Fibroblast of lung (primary cell): Measurements from ENCODE around the gene PAGR1. TPM values are rescaled to one million over a fixed set of nuclear protein-coding genes. Genes with fewer than 3 reads are reported as not detected.
A peak's percentile ranks its signal among the peaks of the same experiment; 100 is the strongest.

Source experiments
- DNase-seq, 2 donors: peaks; one replicate each; pipeline versions ENCODE4 v3.0.0 to v3.0.0-alpha.2; 2010; ENCODE audit warnings: low read depth in 2 of 2
- H2AFZ ChIP-seq: 2 replicates; pipeline ENCODE4 v1.5.1; 2012; ENCODE audit warnings: low read length, control low read depth, inconsistent platforms
- H3K27ac ChIP-seq: 2 replicates; pipeline ENCODE4 v1.5.1; 2011; ENCODE audit warnings: low read length, control low read depth; ENCODE audit not compliant: insufficient read depth
- H3K27me3 ChIP-seq: 2 replicates; pipeline ENCODE4 v1.5.1; 2011; ENCODE audit warnings: mild to moderate bottlenecking, low read length; ENCODE audit not compliant: control insufficient read depth, insufficient read depth
- H3K36me3 ChIP-seq: 2 replicates; pipeline ENCODE4 v1.5.1; 2011; ENCODE audit warnings: low read length; ENCODE audit not compliant: control insufficient read depth, insufficient read depth
- H3K4me1 ChIP-seq: 2 replicates; pipeline ENCODE4 v1.5.1; 2011; ENCODE audit warnings: low read length; ENCODE audit not compliant: control insufficient read depth, insufficient read depth; ENCODE audit errors: extremely low read depth
- H3K4me2 ChIP-seq: 2 replicates; pipeline ENCODE4 v1.5.1; 2011; ENCODE audit warnings: low read length, control low read depth; ENCODE audit not compliant: insufficient read depth; ENCODE audit errors: extremely low read depth
- H3K4me3 ChIP-seq, 4 experiments: fragments of 200-600 bp in 1 of 4; sonication (generic) in 1 of 4; replicated peaks in 1 of 4; 2 replicates each; pipeline ENCODE4 v1.5.1; 2011 to 2016; ENCODE audit warnings: low read length in 4 of 4, low read depth in 3 of 4, mild to moderate bottlenecking in 3 of 4, control low read depth in 2 of 4, inconsistent platforms in 1 of 4, mixed read lengths in 1 of 4; ENCODE audit not compliant: insufficient read depth in 1 of 4; ENCODE audit errors: control extremely low read depth in 1 of 4
- H3K79me2 ChIP-seq: 2 replicates; pipeline ENCODE4 v1.5.1; 2012; ENCODE audit warnings: mild to moderate bottlenecking, low read length, inconsistent platforms; ENCODE audit not compliant: control insufficient read depth, insufficient read depth
- H3K9ac ChIP-seq: 2 replicates; pipeline ENCODE4 v1.5.1; 2011; ENCODE audit warnings: mild to moderate bottlenecking, low read length, control low read depth; ENCODE audit not compliant: insufficient read depth
- H3K9me3 ChIP-seq: 2 replicates; pipeline ENCODE4 v1.5.1; 2012; ENCODE audit warnings: low read depth, low read length; ENCODE audit not compliant: control insufficient read depth, insufficient read depth
- H4K20me1 ChIP-seq: 2 replicates; pipeline ENCODE4 v1.5.1; 2011; ENCODE audit warnings: low read length; ENCODE audit not compliant: control insufficient read depth, insufficient read depth; ENCODE audit errors: extremely low read depth
- EZH2 ChIP-seq: IDR thresholded peaks from 2 replicates; pipeline ENCODE4 v1.5.1; 2012; ENCODE audit warnings: low read length, control low read depth, mild to moderate bottlenecking; ENCODE audit errors: missing control alignments
- polyA plus RNA-seq, 2 donors: library from polyadenylated mRNA; depleted of rRNA in 1 of 2; stranded (reverse) in 1 of 2; unstranded in 1 of 2; fragments of >200 nt; gene quantifications; 2 replicates each; pipeline ENCODE4 v1.2.1, GENCODE V29; 2011 to 2012; ENCODE audit warnings: missing spikeins in 1 of 2
- total RNA-seq: library from RNA; depleted of rRNA; stranded (reverse); fragments of >200 nt; gene quantifications from 2 replicates; pipeline ENCODE4 v1.2.1, GENCODE V29; 2014
- TF ChIP-seq, protein P1 (sequence below), 2 donors: IDR thresholded peaks in 1 of 2; conservative IDR thresholded peaks in 1 of 2; 1 replicate in 1 of 2; 2 replicates in 1 of 2; pipeline ENCODE4 v1.5.1; 2011 to 2012; ENCODE audit warnings: low read length in 2 of 2, control low read depth in 1 of 2, inconsistent platforms in 1 of 2, low read depth in 1 of 2, mild to moderate bottlenecking in 1 of 2

Gene PAGR1
- total and polyA plus RNA-seq, 2 donors (not counting 1 experiment from before 2014, with no cell fraction given), result 10.0 to 10.7 TPM

DNA sequence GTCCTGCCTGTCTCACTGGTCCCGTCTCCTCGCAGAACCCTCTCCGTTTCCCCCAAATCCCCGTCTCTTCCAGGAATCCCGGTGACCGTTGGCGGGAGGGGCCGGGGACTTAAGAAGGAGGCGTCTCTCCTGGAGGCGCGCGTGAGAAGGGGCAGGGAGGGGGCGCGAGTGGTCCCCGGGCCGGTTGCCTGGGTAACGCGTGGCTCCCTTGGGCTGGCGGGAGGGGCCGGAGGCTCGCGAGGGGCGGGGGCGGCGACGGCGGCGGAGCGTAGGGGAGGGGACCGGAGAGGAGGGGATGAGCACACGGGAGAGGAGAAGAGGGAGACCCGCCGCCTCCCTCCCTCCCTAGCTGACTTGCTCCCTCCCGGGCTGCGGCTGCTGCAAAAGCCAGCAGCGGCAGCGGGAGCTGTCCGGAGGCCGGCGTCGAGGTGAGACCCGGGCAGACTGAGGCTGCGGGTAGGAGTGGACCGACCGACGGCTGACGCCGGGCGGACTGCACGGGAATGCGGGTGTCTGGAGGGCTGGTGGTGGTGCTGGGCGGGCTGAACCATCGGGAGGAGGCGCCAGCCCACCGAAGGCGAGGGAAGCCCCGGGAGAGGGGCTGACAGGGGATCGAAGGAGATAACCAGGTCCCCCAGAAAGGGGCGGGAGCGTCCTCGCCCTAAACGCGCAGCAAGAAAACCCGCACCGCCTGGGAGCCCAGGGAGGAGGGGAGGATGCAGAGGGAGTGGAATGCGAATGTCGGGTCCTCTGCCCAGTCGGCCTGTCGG lies 3.9 kb upstream of the PAGR1 start, which contains the start of gene PRRT2:
Gene PRRT2 (plus strand): TSS at position 298 of the 770 bp plus-strand sequence. CDS start 862 bp downstream, outside the sequence.
- Histone ChIP-seq H3K36me3 (peaks cover 12% of the 10 kb centered on the region), H3K27ac (peak within 1 kb of the TSS; percentile 78), H2AFZ (peak within 1 kb of the TSS; percentile 30), H3K4me3 (peak within 1 kb of the TSS; percentile 66 to 77 (median 72)), H3K9ac (peak within 1 kb of the TSS; percentile 58), H3K4me1 (peaks cover 45% of the 10 kb centered on the region), H3K27me3 (no peaks in the 10 kb centered on the region), H4K20me1 (no peaks in the 10 kb centered on the region), H3K79me2 (peaks cover 40% of the 10 kb centered on the region), H3K4me2 (peak within 1 kb of the TSS; percentile 97), H3K9me3 (no peaks in the 10 kb centered on the region)
- peak in 1 of 2 donors; percentile 64 for DNase-seq
- TF ChIP-seq, protein P1, sequence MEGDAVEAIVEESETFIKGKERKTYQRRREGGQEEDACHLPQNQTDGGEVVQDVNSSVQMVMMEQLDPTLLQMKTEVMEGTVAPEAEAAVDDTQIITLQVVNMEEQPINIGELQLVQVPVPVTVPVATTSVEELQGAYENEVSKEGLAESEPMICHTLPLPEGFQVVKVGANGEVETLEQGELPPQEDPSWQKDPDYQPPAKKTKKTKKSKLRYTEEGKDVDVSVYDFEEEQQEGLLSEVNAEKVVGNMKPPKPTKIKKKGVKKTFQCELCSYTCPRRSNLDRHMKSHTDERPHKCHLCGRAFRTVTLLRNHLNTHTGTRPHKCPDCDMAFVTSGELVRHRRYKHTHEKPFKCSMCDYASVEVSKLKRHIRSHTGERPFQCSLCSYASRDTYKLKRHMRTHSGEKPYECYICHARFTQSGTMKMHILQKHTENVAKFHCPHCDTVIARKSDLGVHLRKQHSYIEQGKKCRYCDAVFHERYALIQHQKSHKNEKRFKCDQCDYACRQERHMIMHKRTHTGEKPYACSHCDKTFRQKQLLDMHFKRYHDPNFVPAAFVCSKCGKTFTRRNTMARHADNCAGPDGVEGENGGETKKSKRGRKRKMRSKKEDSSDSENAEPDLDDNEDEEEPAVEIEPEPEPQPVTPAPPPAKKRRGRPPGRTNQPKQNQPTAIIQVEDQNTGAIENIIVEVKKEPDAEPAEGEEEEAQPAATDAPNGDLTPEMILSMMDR (conservative IDR thresholded peaks at IDR 0.05 in 1 of 2, IDR thresholded peaks at IDR 0.05 in 1 of 2; ENCODE audit: low read depth in 1 of 2, low read length in 2 of 2), result no peak
- TF ChIP-seq EZH2, result no peak

DNA sequence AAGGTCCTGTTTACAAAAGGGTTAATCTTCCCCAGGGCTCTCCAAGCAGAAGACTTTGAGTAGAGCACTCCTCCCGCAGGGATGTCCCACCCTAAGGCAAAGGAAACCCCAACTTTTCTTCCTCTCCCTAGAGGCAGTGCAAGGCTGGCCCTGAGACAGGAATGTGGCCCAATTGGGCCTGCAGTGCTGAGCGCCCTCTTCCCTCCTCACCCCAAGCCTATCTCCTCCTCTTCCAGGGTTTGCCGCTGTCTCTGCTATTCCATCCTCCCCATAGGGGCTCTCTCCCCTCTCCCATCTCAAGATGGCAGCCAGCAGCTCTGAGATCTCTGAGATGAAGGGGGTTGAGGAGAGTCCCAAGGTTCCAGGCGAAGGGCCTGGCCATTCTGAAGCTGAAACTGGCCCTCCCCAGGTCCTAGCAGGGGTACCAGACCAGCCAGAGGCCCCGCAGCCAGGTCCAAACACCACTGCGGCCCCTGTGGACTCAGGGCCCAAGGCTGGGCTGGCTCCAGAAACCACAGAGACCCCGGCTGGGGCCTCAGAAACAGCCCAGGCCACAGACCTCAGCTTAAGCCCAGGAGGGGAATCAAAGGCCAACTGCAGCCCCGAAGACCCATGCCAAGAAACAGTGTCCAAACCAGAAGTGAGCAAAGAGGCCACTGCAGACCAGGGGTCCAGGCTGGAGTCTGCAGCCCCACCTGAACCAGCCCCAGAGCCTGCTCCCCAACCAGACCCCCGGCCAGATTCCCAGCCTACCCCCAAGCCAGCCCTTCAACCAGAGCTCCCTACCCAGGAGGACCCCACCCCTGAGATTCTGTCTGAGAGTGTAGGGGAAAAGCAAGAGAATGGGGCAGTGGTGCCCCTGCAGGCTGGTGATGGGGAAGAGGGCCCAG lies 3.0 kb upstream of the PAGR1 start:
- Histone ChIP-seq H2AFZ (no peak overlapping the region), H3K36me3 (peaks cover 12% of the 10 kb centered on the region)
- no peak for DNase-seq

More for the DNA sequence above, 3.0 kb upstream of the PAGR1 start:
- H3K9ac ChIP-seq, result peak overlapping the region; percentile 58
- peaks cover 36% of the 10 kb centered on the region for H3K79me2 ChIP-seq
- peak overlapping the region; percentile 66 to 77 (median 72) for H3K4me3 ChIP-seq
- H4K20me1 ChIP-seq, result no peaks in the 10 kb centered on the region
- peak overlapping the region; percentile 78 for H3K27ac ChIP-seq
- no peaks in the 10 kb centered on the region for H3K9me3 ChIP-seq
- no peak for TF ChIP-seq EZH2
- TF ChIP-seq, protein P1 (conservative IDR thresholded peaks at IDR 0.05 in 1 of 2, IDR thresholded peaks at IDR 0.05 in 1 of 2; ENCODE audit: low read depth in 1 of 2, low read length in 2 of 2), result no peak
- peak overlapping the region; percentile 93 for H3K4me2 ChIP-seq
- peaks cover 47% of the 10 kb centered on the region for H3K4me1 ChIP-seq
- H3K27me3 ChIP-seq, result no peaks in the 10 kb centered on the region
